Measurements from ENCODE around the gene GCSH.

GRCh38 chr16:81076566-81077075, 19.6 kb downstream of the GCSH start:
- TF ChIP-seq SIN3A (IDR thresholded peaks at IDR 0.05; ENCODE audit: borderline replicate concordance, insufficient read depth, low read length): no peak
- TF ChIP-seq POLR2AphosphoS5 (IDR thresholded peaks at IDR 0.05; ENCODE audit: low read depth, low read length): no peak
